GM08714 (cell line): Measurements from ENCODE around the gene CRX.
"Not testable (repeated sequence)": the region's sequence is repeated elsewhere in the genome, so short reads cannot be mapped to it uniquely, and the experiment has no call there.

Experiments used
- H3K4me3 ChIP-seq: fragments of 200-500 bp; sonication (Bioruptor generic); 2 replicates; pipeline ENCODE4 v1.5.1; 2014; ENCODE audit warnings: mild to moderate bottlenecking, low read length, inconsistent platforms
- ZNF274 ChIP-seq: IDR thresholded peaks from 2 replicates; pipeline ENCODE4 v1.6.1; 2012; ENCODE audit warnings: mild to moderate bottlenecking, low read depth, low read length

CRX gene

DNA sequence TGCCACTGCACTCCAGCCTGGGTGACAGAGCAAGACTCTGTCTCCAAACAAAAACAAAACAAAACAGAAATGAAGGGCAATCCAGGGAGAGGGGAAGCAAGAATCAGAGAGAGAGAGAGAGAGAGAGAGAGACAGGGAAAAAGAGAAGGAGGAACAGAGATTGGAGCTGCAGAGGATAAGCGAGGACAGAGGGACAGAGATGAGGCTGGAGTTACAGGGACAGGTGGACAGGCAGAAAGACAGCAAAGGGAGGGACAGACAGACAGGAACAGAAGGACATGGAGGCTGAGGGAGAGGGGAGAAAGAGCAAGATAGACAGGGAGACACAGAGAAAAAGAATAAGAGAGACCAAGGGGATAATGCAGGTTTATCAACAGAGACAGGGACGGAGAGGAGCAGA, 1.3 kb upstream of the CRX start:
- no peak overlapping the region for H3K4me3 ChIP-seq
- no peak for TF ChIP-seq ZNF274

- TF ChIP-seq ZNF274: no peak
- H3K4me3 ChIP-seq: no peak overlapping the region
These were observed 2.7 kb downstream of the CRX start for GRCh38 chr19:47824396-47824795.

- no peak overlapping the region for H3K4me3 ChIP-seq
- TF ChIP-seq ZNF274: no peak
These were observed 5.1 kb downstream of the CRX start for GRCh38 chr19:47826800-47827199.

- H3K4me3 ChIP-seq: no peak overlapping the region
- TF ChIP-seq ZNF274: no peak
These were observed 11.0 kb downstream of the CRX start for GRCh38 chr19:47832723-47833122.

- TF ChIP-seq ZNF274: no peak
- no peak overlapping the region for H3K4me3 ChIP-seq
These were observed 14.3 kb downstream of the CRX start for GRCh38 chr19:47836038-47836437.

DNA sequence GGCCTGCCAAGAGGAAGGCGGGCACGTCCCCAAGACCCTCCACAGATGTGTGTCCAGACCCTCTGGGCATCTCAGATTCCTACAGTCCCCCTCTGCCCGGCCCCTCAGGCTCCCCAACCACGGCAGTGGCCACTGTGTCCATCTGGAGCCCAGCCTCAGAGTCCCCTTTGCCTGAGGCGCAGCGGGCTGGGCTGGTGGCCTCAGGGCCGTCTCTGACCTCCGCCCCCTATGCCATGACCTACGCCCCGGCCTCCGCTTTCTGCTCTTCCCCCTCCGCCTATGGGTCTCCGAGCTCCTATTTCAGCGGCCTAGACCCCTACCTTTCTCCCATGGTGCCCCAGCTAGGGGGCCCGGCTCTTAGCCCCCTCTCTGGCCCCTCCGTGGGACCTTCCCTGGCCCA, 17.7 kb downstream of the CRX start:
- TF ChIP-seq ZNF274: no peak
- H3K4me3 ChIP-seq: no peak overlapping the region

GRCh38 chr19:47839913-47840312, 18.2 kb downstream of the CRX start:
- no peak for TF ChIP-seq ZNF274
- H3K4me3 ChIP-seq: no peak overlapping the region

DNA sequence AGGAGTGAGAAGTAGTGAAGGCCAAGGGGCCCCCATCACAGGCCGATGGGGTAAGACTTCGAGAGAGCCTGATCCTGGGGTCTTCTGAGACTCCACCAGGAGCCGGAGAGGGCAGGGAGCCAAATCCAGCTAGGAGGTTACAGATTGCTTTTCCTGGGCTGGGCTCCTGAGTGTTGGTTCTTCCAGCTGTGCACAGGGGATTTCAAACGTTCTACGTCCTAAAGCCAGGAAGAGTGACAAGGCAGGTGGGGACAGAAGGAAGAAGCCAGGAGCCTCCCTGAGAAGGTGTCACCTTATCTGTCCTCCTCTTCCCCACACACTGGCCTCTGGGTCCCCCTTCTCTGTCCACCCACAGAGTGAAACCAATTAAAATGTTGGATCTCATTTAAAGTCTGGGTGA, 21.2 kb downstream of the CRX start:
- TF ChIP-seq ZNF274: no peak
- no peak overlapping the region for H3K4me3 ChIP-seq

GRCh38 chr19:47848425-47848822, 26.7 kb downstream of the CRX start:
- TF ChIP-seq ZNF274: no peak
- H3K4me3 ChIP-seq: no peak overlapping the region

DNA sequence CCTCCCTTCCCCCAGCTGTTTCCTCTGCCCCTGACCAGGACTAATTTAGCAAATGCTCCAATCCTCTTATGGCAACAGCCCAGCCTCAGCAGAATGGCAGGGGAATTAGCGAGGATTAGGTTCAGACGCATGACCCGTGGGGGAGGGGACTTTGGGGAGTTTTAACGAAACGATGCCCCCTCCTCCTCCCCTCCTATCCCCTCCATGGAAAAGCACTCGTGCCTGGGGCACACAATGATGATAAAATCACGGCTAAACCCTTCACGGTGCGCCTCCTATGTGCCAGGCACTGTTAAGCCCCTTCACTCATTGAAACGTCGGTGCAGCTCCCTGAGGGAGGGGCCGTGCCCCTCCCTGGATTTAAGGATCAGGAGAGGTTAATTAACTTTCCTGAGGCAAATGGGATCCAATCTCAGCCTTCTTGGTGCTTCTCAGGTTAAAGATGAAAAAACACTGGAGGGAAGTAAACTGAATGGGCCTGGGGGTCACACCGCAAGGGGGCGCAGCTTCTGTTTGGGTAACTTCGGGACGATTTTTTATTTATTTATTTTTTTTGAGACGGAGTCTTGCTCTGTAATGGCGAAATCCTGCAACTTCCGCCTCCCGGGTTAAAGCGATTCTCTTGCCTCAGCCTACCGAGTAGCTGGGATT, 27.2 kb downstream of the CRX start:
- TF ChIP-seq ZNF274: no peak
- no peak overlapping the region for H3K4me3 ChIP-seq

DNA sequence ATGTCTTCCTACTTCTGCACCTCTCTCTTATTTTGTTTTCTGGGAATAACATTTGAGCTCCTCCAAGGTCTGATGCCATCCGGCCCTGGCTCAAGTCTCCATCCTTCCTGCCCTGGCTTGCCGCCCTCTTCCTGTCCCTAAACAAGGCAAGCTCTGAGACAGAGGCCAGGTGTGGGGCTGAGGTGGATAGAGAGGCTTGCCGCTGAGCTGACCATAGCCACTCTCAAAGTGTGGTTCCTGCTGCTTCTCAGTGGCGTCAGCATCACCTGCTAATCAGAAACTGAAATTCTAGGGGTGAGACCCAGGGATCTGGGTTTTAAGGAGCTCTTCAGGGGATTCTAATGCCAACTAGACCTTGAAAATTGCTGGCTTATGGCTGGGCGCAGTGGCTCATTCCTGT, 31.3 kb downstream of the CRX start:
- TF ChIP-seq ZNF274: no peak
- H3K4me3 ChIP-seq: no peak overlapping the region

GRCh38 chr19:47854459-47854858, 32.7 kb downstream of the CRX start:
- no peak overlapping the region for H3K4me3 ChIP-seq

DNA sequence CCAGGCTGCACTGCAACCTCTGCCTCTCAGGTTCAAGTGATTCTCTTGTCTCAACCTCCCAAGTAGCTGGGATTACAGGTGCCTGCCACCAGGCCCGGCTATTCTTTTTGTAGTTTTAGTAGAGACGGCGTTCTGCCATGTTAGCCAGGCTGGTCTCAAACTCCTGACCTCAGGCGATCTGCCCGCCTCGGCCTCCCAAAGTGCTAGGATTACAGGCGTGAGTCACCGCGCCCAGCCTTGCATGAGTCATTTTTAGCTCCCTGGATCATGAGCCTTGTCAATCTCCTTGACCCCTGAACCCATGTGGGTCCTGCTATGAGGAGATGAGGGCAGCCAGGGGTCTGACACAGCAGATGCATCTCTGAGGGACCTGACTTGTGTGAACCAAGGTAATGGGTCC, 36.5 kb downstream of the CRX start:
- H3K4me3 ChIP-seq: not testable (repeated sequence)

More at GRCh38 chr19:47854459-47854858, 32.7 kb downstream of the CRX start:
- TF ChIP-seq ZNF274: no peak

- not testable (repeated sequence) for H3K4me3 ChIP-seq
These were observed 37.0 kb downstream of the CRX start, which contains the start of gene TPRX2 for GRCh38 chr19:47858646-47859285. Gene TPRX2 (plus strand): TSS chr19:47859235. CDS start chr19:47859247, 12 bp downstream.

DNA sequence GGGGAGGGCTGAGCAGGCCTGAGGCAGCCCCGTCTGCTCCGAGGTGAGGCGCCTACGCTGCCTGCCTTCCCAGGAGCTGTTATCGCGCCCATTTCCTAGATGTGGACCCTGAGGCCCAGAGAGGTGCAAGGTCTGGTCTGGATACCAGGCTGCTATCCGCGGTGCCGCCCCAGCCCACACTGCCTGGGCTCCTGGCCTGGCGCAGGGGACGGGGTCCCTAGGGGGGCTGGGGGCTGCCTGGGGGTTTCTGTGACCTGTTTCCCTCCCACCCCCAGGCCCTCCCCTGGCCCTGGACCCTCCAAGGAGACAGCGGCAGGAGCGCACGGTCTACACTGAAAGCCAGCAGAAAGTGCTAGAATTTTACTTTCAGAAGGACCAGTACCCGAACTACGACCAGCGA, 38.1 kb downstream of the CRX start:
- not testable (repeated sequence) for H3K4me3 ChIP-seq
